ENCODE data around the gene HYCC1. TPM values are rescaled to one million over a fixed set of nuclear protein-coding genes. Genes with fewer than 3 reads are reported as not detected.
"Not testable (repeated sequence)": the region's sequence is repeated elsewhere in the genome, so short reads cannot be mapped to it uniquely, and the experiment has no call there.

HYCC1 gene
- total and polyA plus RNA-seq, 2 donors (not counting 1 experiment from before 2014, with no cell fraction given) = 7.0 to 40.8 TPM

GRCh38 chr7:23043441-23043840 lies 29.5 kb upstream of the HYCC1 start:
- CTCF ChIA-PET = interaction anchor here (0.6 to 2.7 kb wide), 5 partner anchors 12 to 741 kb away, joined by 3 to 22 read pairs (median 4); no protein-coding TSS in a partner anchor
- POLR2A ChIA-PET = no interaction called here
- no peaks in the 10 kb centered on the region for H3K27me3 Mint-ChIP-seq
- H3K9me3 Mint-ChIP-seq (ENCODE audit: insufficient read depth) = no peaks in the 10 kb centered on the region
- H3K9me3 ChIP-seq (ENCODE audit: control extremely low read depth in 1 of 3, control insufficient read depth in 2 of 3, insufficient read depth in 1 of 3, low read length in 2 of 3) = peaks cover 0 to 9% (median 0%) of the 10 kb centered on the region in 3 donors
- H3K27ac Mint-ChIP-seq = no peak overlapping the region
- no peak overlapping the region for H3K9ac ChIP-seq (ENCODE audit: low read length)
- H3K36me3 ChIP-seq (replicated peaks in 1 of 2; ENCODE audit: control extremely low read depth in 1 of 2, control insufficient read depth in 1 of 2, extremely low read depth in 1 of 2, insufficient read depth in 2 of 2, low read length in 1 of 2) = no peaks in the 10 kb centered on the region
- 88% methylated on average over 1 of the region's 2 CpGs for WGBS (ENCODE audit: insufficient coverage)
- H3K4me1 Mint-ChIP-seq = no peaks in the 10 kb centered on the region
- no peak overlapping the region for H2AFZ ChIP-seq (ENCODE audit: insufficient read depth, low read depth, low read length, poor library complexity, severe bottlenecking)
- H3K4me3 Mint-ChIP-seq = no peak overlapping the region
- H3K79me2 ChIP-seq (ENCODE audit: control insufficient read depth, insufficient read depth, low read length) = no peaks in the 10 kb centered on the region
- DNase-seq = no peak
- no peak overlapping the region for H3K27ac ChIP-seq (ENCODE audit: low read length in 2 of 2)
- no peaks in the 10 kb centered on the region for H3K4me1 ChIP-seq (ENCODE audit: control insufficient read depth in 2 of 2, insufficient read depth in 2 of 2, low read length in 2 of 2)
- H3K4me3 ChIP-seq (ENCODE audit: control extremely low read depth in 1 of 5, extremely low read depth in 1 of 5, insufficient read depth in 1 of 5, low read depth in 2 of 5, low read length in 4 of 5) = no peak overlapping the region
- TF ChIP-seq CTCF (IDR thresholded peaks at IDR 0.05) = no peak
- TF ChIP-seq EZH2 (IDR thresholded peaks at IDR 0.05; ENCODE audit: borderline replicate concordance, insufficient read depth, low read depth, low read length, poor library complexity, severe bottlenecking) = no peak
- H3K4me2 ChIP-seq (replicated peaks; ENCODE audit: low read depth, low read length, poor library complexity, severe bottlenecking) = no peak overlapping the region
- H4K20me1 ChIP-seq (ENCODE audit: control insufficient read depth, insufficient read depth, low read length, poor library complexity, severe bottlenecking) = no peaks in the 10 kb centered on the region
- no peak for ATAC-seq (ENCODE audit: low read depth)
- no peaks in the 10 kb centered on the region for H3K27me3 ChIP-seq (replicated peaks in 1 of 4; ENCODE audit: control extremely low read depth in 1 of 4, control insufficient read depth in 3 of 4, insufficient read depth in 4 of 4, low read length in 3 of 4)
- intact Hi-C loops (cut with micrococcal nuclease) = no loop called here

GRCh38 chr7:23039674-23040073 lies 25.7 kb upstream of the HYCC1 start:
- H3K4me3 Mint-ChIP-seq; H3K27ac Mint-ChIP-seq; H3K4me1 ChIP-seq (ENCODE audit: control insufficient read depth in 2 of 2, insufficient read depth in 2 of 2, low read length in 2 of 2); H3K9me3 Mint-ChIP-seq (ENCODE audit: insufficient read depth); CTCF ChIA-PET; H3K79me2 ChIP-seq (ENCODE audit: control insufficient read depth, insufficient read depth, low read length); POLR2A ChIA-PET; H3K4me1 Mint-ChIP-seq; H3K27me3 Mint-ChIP-seq; H3K9me3 ChIP-seq (ENCODE audit: control extremely low read depth in 1 of 3, control insufficient read depth in 2 of 3, insufficient read depth in 1 of 3, low read length in 2 of 3); H3K9ac ChIP-seq (ENCODE audit: low read length); H3K36me3 ChIP-seq (replicated peaks in 1 of 2; ENCODE audit: control extremely low read depth in 1 of 2, control insufficient read depth in 1 of 2, extremely low read depth in 1 of 2, insufficient read depth in 2 of 2, low read length in 1 of 2); H3K4me2 ChIP-seq (replicated peaks; ENCODE audit: low read depth, low read length, poor library complexity, severe bottlenecking); H3K27ac ChIP-seq (ENCODE audit: low read length in 2 of 2); H2AFZ ChIP-seq (ENCODE audit: insufficient read depth, low read depth, low read length, poor library complexity, severe bottlenecking); H3K4me3 ChIP-seq (ENCODE audit: control extremely low read depth in 1 of 5, extremely low read depth in 1 of 5, insufficient read depth in 1 of 5, low read depth in 2 of 5, low read length in 4 of 5); intact Hi-C loops (cut with micrococcal nuclease); ATAC-seq (ENCODE audit: low read depth); DNase-seq; H3K27me3 ChIP-seq (replicated peaks in 1 of 4; ENCODE audit: control extremely low read depth in 1 of 4, control insufficient read depth in 3 of 4, insufficient read depth in 4 of 4, low read length in 3 of 4); H4K20me1 ChIP-seq (ENCODE audit: control insufficient read depth, insufficient read depth, low read length, poor library complexity, severe bottlenecking): not testable (repeated sequence)
- WGBS (ENCODE audit: insufficient coverage) = no CpG with 5 or more reads among the region's 4 CpGs

GRCh38 chr7:23035542-23036371 lies 21.8 kb upstream of the HYCC1 start:
- WGBS (ENCODE audit: insufficient coverage) = no CpG with 5 or more reads among the region's 34 CpGs
- DNase-seq; H3K4me1 ChIP-seq (ENCODE audit: control insufficient read depth in 2 of 2, insufficient read depth in 2 of 2, low read length in 2 of 2); H3K9ac ChIP-seq (ENCODE audit: low read length); H2AFZ ChIP-seq (ENCODE audit: insufficient read depth, low read depth, low read length, poor library complexity, severe bottlenecking); H3K27me3 ChIP-seq (replicated peaks in 1 of 4; ENCODE audit: control extremely low read depth in 1 of 4, control insufficient read depth in 3 of 4, insufficient read depth in 4 of 4, low read length in 3 of 4); H3K27ac Mint-ChIP-seq; ATAC-seq (ENCODE audit: low read depth); CTCF ChIA-PET; POLR2A ChIA-PET; H3K4me1 Mint-ChIP-seq; H3K4me3 Mint-ChIP-seq; H3K36me3 ChIP-seq (replicated peaks in 1 of 2; ENCODE audit: control extremely low read depth in 1 of 2, control insufficient read depth in 1 of 2, extremely low read depth in 1 of 2, insufficient read depth in 2 of 2, low read length in 1 of 2); intact Hi-C loops (cut with micrococcal nuclease); H3K9me3 Mint-ChIP-seq (ENCODE audit: insufficient read depth); H4K20me1 ChIP-seq (ENCODE audit: control insufficient read depth, insufficient read depth, low read length, poor library complexity, severe bottlenecking); H3K4me2 ChIP-seq (replicated peaks; ENCODE audit: low read depth, low read length, poor library complexity, severe bottlenecking); H3K27ac ChIP-seq (ENCODE audit: low read length in 2 of 2); H3K4me3 ChIP-seq (ENCODE audit: control extremely low read depth in 1 of 5, extremely low read depth in 1 of 5, insufficient read depth in 1 of 5, low read depth in 2 of 5, low read length in 4 of 5); H3K79me2 ChIP-seq (ENCODE audit: control insufficient read depth, insufficient read depth, low read length); H3K9me3 ChIP-seq (ENCODE audit: control extremely low read depth in 1 of 3, control insufficient read depth in 2 of 3, insufficient read depth in 1 of 3, low read length in 2 of 3): not testable (repeated sequence)
- peaks cover 12% of the 10 kb centered on the region for H3K27me3 Mint-ChIP-seq

All from B cell (primary cell).